ENCODE measurements around the gene KLHL21.

KLHL21 gene

DNA sequence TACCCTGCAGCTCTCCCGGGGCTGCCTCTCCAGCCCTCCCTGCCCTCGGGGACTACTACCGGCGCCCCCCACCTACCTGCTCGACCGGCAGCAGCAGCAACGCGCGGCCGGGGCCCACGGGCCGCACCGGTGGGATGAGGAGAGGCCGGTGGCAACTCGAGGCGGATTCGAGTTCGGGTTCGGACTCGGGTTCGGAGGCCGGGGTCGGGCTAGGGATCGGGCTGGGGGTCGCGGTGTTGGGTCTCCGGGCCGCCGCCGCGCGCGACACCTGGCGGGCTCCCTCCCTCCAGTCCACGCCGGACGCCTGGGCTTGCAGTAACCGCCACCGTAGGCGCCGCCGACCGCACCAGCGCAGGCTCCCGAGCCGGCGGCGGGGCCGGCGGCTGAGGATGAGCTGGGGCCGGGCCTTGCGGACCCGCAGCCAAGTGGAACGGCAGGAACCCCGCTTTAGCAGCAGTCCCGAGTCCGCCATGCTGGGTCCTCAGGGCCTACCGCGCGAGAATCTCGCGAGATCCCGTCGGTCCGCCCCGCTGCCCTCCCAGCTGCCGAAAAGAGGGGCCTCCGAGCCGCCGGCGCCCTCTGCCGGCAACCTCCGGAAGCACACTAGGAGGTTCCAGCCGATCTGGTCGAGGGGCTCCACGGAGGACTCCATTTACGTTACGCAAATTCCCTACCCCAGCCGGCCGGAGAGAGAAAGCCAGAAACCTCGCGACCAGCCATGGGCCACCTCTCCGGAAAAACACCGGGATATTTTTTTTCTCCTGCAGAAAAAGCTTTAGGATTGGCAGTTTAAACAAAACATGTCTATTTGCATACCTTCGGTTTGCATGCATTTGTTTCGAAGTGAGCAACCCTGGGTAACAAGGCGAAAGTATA, 48.4 kb downstream of the KLHL21 start, which contains the start of gene NOL9:
NOL9 (minus strand) TSS at position 483 of the 876 bp plus-strand sequence; CDS start at position 472, 11 bp downstream.
- DNase-seq (ENCODE audit: low spot score) = peak; percentile 93

DNA sequence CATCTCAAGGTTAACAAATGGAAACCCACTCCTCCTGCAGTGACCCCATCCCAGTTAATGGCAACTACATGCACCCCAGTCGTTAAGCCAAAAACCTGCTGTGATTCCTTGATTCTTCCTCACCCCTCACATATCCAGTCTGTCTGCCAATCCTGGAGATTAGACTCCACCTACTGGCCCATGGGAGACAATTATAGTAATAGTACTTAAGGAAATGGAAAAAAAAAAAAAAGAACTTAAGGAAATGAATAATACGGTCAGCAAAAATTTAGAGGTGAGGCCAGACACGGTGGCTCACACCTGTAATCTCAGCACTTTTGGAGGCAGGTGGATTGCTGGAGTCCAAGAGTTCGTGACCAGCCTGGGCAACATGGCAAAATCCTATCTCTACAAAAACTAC, 55.4 kb downstream of the KLHL21 start:
- no peak for DNase-seq (ENCODE audit: low spot score)

DNA sequence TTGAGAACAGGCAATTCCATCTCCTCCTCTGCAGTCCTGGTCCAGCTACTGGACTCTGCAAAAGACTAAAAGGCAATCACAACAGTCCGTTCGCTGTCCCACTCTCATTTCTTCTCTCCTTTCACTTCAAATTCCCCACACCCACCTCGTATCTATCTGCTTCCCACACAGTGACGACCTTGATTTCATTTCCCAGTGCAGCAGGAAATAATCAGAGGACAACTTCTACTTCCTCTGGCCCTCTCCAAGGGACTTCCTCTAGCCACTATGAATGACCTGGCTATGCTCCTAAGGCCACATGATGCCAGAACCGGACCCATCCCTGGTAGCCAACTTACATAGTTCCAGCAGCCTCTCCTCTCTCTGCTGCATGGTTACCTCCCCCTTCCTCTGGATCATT, 56.3 kb downstream of the KLHL21 start:
- DNase-seq (ENCODE audit: low spot score) = no peak

DNA sequence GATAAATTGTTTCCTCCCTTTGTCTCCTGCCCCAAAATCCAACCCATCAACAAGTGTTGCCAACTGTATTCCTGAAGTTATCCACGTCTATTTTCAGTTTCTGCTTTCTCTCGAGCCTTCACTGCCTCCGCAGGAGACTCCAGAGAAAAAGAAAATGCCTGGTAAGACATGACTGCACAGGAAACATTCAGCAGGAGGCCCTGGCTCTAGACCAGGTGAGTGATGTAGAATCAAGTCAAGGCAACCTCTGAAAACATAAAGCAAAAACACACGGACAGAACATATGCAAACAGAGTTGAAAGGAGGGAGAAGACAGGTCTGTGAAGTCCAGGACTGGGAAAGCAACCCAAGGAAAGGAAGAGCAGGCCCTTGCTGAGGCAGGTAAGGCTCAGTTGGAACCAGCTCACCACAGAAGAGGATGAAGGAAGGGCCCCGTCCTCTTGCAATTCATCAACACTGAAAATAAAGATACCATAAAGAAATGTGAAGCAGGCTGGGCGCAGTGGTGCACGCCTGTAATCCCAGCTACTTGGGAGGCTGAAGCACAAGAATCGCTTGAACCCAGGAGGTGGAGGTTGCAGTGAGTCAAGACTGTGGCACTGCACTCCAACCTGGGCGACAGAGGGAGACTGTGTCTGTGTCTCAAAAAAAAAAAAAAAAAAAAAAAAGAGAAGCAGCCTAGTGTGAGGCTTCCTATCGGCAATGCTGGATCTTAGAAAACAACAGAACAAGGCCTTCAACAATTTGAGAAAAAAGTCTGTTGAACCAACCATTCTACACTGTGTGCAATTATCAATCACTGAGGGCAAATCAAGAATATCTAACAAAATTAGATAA, 57.2 kb downstream of the KLHL21 start:
- DNase-seq (ENCODE audit: low spot score) = no peak

DNA sequence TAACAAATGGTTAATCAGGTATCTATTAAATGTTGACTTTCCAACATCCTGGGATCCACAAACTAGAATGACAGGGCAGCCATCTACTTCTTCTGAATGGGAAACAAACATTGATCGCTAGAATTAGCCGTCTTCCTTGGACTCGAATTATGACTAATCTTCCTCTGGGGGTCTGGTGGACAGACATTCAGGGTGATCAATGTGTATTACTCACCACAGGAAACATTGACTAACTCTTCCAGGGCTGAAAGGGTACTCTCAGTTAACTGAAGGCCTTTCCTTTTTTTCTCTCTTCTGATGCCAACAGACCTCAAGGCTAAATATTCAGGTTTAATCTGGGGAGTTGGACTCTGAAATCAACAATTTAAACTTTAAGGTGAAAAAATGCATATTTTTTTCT, 57.8 kb downstream of the KLHL21 start:
- no peak for DNase-seq (ENCODE audit: low spot score)
